Measurements from ENCODE around the gene ATRAID.

The ATRAID gene

DNA sequence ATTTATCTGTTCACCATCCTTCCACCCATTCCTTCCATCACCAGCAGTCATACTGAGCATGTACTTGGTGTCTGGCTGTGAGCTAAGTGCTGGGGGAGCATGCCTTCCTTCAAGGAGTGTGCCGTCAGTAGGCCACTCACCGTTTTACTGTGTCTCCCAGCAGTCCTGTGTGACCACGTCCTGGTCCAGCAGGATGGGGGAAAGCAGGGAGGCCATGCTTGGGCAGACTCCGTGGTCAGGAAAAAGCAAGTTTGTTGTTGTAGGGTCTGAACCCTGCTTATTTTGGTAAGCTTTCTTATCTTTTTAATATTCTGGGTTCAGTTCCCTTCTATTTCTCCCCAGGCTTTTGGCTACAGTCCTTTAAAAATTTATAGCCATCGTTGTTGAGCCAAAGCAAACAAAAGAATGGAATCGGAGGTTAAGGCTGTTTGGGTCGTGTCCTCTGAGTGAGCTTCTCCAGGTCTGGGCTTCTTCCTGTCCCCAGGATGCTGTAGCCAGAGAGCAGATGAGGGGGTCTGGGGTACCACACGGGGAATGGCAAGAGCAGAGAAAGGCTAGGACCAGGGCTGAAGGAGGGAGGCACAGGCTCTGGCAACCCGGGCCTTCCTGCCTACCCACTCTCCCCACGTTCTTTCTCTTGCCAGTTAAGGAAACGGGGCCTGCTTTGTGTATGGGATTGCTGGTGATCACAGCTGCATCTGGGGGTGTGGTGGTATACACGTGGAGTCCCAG, 37.5 kb downstream of the ATRAID start:
- no peak overlapping the region for H3K27ac ChIP-seq (ENCODE audit: low read length)
- H2AFZ ChIP-seq (ENCODE audit: low read depth, low read length): no peak overlapping the region
- H3K79me2 ChIP-seq (ENCODE audit: insufficient read depth, low read length): no peaks in the 10 kb centered on the region
- no peak overlapping the region for H3K9ac ChIP-seq (ENCODE audit: low read depth, low read length)
- H3K36me3 ChIP-seq (ENCODE audit: insufficient read depth, low read length): peaks cover 7% of the 10 kb centered on the region
- H3K4me2 ChIP-seq (ENCODE audit: insufficient read depth, low read length): no peak overlapping the region
- no peaks in the 10 kb centered on the region for H3K4me1 ChIP-seq (ENCODE audit: insufficient read depth, low read length)
- ATAC-seq (ENCODE audit: insufficient read depth, low read depth): no peak
- TF ChIP-seq CTCF (IDR thresholded peaks at IDR 0.05; ENCODE audit: borderline replicate concordance, extremely low read depth, low read length, poor library complexity, severe bottlenecking): no peak
- no peak for TF ChIP-seq EZH2 (IDR thresholded peaks at IDR 0.05; ENCODE audit: borderline replicate concordance, low read depth, low read length, severe bottlenecking)
- no peak overlapping the region for H3K4me3 ChIP-seq (ENCODE audit: low read depth in 1 of 2, low read length in 2 of 2)
- 0 out of 2 replicates have a peak, but pooled peaks cover 1% of the 10 kb centered on the region for H4K20me1 ChIP-seq (ENCODE audit: insufficient read depth, low read length)
- no peak for DNase-seq
- peaks cover 4% of the 10 kb centered on the region for H3K27me3 ChIP-seq (ENCODE audit: insufficient read depth, low read length, poor library complexity)
- H3K9me3 ChIP-seq (ENCODE audit: insufficient read depth, low read length, severe bottlenecking): no peaks in the 10 kb centered on the region

- H3K4me2 ChIP-seq (ENCODE audit: insufficient read depth, low read length): no peak overlapping the region
- no peak overlapping the region for H3K9ac ChIP-seq (ENCODE audit: low read depth, low read length)
- H3K4me3 ChIP-seq (ENCODE audit: low read depth in 1 of 2, low read length in 2 of 2): no peak overlapping the region
- ATAC-seq (ENCODE audit: insufficient read depth, low read depth) (no peak), DNase-seq (no peak)
- H3K4me1 ChIP-seq (ENCODE audit: insufficient read depth, low read length): no peaks in the 10 kb centered on the region
- TF ChIP-seq CTCF (IDR thresholded peaks at IDR 0.05; ENCODE audit: borderline replicate concordance, extremely low read depth, low read length, poor library complexity, severe bottlenecking) (peak; percentile 42), EZH2 (IDR thresholded peaks at IDR 0.05; ENCODE audit: borderline replicate concordance, low read depth, low read length, severe bottlenecking) (no peak)
- peaks cover under 1% of the 10 kb centered on the region; the same call in 1 of the 2 replicates for H3K36me3 ChIP-seq (ENCODE audit: insufficient read depth, low read length)
- H4K20me1 ChIP-seq (ENCODE audit: insufficient read depth, low read length): no peaks in the 10 kb centered on the region
- peaks cover 4% of the 10 kb centered on the region for H3K27me3 ChIP-seq (ENCODE audit: insufficient read depth, low read length, poor library complexity)
- no peaks in the 10 kb centered on the region for H3K9me3 ChIP-seq (ENCODE audit: insufficient read depth, low read length, severe bottlenecking)
- H3K27ac ChIP-seq (ENCODE audit: low read length): no peak overlapping the region
- H3K79me2 ChIP-seq (ENCODE audit: insufficient read depth, low read length): no peaks in the 10 kb centered on the region
- H2AFZ ChIP-seq (ENCODE audit: low read depth, low read length): no peak overlapping the region
Observed at GRCh38 chr2:27249891-27250651, 38.2 kb downstream of the ATRAID start.

DNA sequence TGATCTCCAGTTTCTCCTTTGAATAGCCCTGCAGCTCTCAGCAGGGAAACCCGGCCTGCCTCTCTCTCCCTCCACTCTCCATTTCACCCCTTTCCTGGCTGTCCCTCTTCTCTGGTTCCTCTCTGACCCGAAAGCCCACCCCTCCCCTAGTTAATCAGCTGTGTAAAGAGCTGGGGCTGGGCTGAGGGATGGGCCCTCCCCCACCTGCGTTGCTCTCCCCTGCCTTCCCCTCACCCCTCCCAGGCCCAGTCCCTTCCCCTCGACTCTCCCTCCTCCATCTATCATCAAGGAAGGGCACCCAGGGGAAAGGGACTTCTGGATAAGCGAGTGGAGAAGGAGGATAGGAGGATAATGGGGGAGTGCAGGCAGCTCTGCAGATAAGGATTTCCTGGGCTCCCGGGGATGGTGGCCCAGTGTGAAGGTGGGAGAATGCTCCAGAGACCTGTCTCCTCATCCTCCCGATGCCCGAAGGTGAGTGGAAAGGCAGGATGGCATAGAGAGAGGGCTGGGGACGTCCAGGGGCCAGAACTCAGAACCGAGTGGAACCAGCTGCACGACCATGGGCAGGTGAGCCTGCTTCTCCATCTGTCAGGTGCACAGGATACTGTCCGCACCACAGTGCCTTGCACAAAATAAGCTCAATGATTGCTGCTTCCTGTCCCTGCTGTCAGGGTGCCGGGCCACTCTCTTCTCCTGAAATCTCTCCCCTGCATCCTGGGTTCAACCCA, 39.0 kb downstream of the ATRAID start:
- Histone ChIP-seq H3K4me3 (ENCODE audit: low read depth in 1 of 2, low read length in 2 of 2) (no peak overlapping the region), H3K79me2 (ENCODE audit: insufficient read depth, low read length) (no peaks in the 10 kb centered on the region), H3K27ac (ENCODE audit: low read length) (no peak overlapping the region), H3K36me3 (ENCODE audit: insufficient read depth, low read length) (no peaks in the 10 kb centered on the region), H3K4me2 (ENCODE audit: insufficient read depth, low read length) (no peak overlapping the region), H4K20me1 (ENCODE audit: insufficient read depth, low read length) (no peaks in the 10 kb centered on the region), H3K9ac (ENCODE audit: low read depth, low read length) (no peak overlapping the region), H3K9me3 (ENCODE audit: insufficient read depth, low read length, severe bottlenecking) (no peaks in the 10 kb centered on the region), H3K4me1 (ENCODE audit: insufficient read depth, low read length) (no peaks in the 10 kb centered on the region), H3K27me3 (ENCODE audit: insufficient read depth, low read length, poor library complexity) (peaks cover 9% of the 10 kb centered on the region), H2AFZ (ENCODE audit: low read depth, low read length) (no peak overlapping the region)
- ATAC-seq (ENCODE audit: insufficient read depth, low read depth) (no peak), DNase-seq (no peak)
- no peak for TF ChIP-seq CTCF (IDR thresholded peaks at IDR 0.05; ENCODE audit: borderline replicate concordance, extremely low read depth, low read length, poor library complexity, severe bottlenecking)
- TF ChIP-seq EZH2 (IDR thresholded peaks at IDR 0.05; ENCODE audit: borderline replicate concordance, low read depth, low read length, severe bottlenecking): no peak
